ENCODE data around the gene ENDOU. TPM values are rescaled to one million over a fixed set of nuclear protein-coding genes. Genes with fewer than 3 reads are reported as not detected.

Gene ENDOU
- total RNA-seq, 1 experiment from 2014 or later: 0.43 TPM

GRCh38 chr12:47741340-47741703 is 16.0 kb upstream of the ENDOU start:
- intact Hi-C loops (cut with micrococcal nuclease; ENCODE audit: unreplicated experiment): no loop called here
- no peak for TF ChIP-seq CTCF (IDR thresholded peaks at IDR 0.05; ENCODE audit: insufficient read depth in 1 of 2, low read depth in 1 of 2, low read length in 1 of 2, severe bottlenecking in 1 of 2, unreplicated experiment in 1 of 2)
- POLR2A ChIA-PET: no interaction called here

GRCh38 chr12:47740606-47741339 is 15.5 kb upstream of the ENDOU start:
- CTCF ChIA-PET: interaction anchor here (0.7 to 6.1 kb wide), 9 partner anchors 9 to 198 kb away, joined by 3 to 171 read pairs (median 5); partner anchors contain the start of gene SLC48A1
- POLR2A ChIA-PET: no interaction called here

More at GRCh38 chr12:47741340-47741703, 16.0 kb upstream of the ENDOU start:
- H3K27me3 Mint-ChIP-seq (ENCODE audit: insufficient read depth, unreplicated experiment): no peaks in the 10 kb centered on the region
- no peaks in the 10 kb centered on the region for H3K9me3 ChIP-seq
- no peaks in the 10 kb centered on the region for H3K36me3 ChIP-seq (ENCODE audit: control insufficient read depth, insufficient read depth, low read length)
- H3K36me3 Mint-ChIP-seq (ENCODE audit: insufficient read depth, unreplicated experiment): no peaks in the 10 kb centered on the region
- H3K4me1 ChIP-seq: peaks cover 5% of the 10 kb centered on the region; the same call in 1 of the 2 replicates
- no peaks in the 10 kb centered on the region for H3K9me3 Mint-ChIP-seq (ENCODE audit: unreplicated experiment)
- BruUV-seq (replicated peaks): no TSS peak
- H3K4me3 Mint-ChIP-seq (ENCODE audit: unreplicated experiment): no peak overlapping the region
- no peaks in the 10 kb centered on the region for H3K27me3 ChIP-seq (replicated peaks; ENCODE audit: control insufficient read depth, insufficient read depth, low read length)
- no peak overlapping the region for H3K27ac Mint-ChIP-seq (ENCODE audit: unreplicated experiment)
- H3K4me3 ChIP-seq (ENCODE audit: low read depth, low read length): no peak overlapping the region
- DNase-seq: no peak
- CTCF ChIA-PET: interaction anchor here (0.7 to 6.1 kb wide), 11 partner anchors 10 to 198 kb away, joined by 3 to 171 read pairs (median 5); partner anchors contain the start of genes RAPGEF3 and SLC48A1
- peaks cover 18% of the 10 kb centered on the region for H3K4me1 Mint-ChIP-seq (ENCODE audit: low read depth, unreplicated experiment)

GRCh38 chr12:47739979-47740378 is 14.7 kb upstream of the ENDOU start:
- Histone ChIP-seq H3K4me3 (ENCODE audit: low read depth, low read length) (no peak overlapping the region), H3K36me3 (ENCODE audit: control insufficient read depth, insufficient read depth, low read length) (no peaks in the 10 kb centered on the region), H3K9me3 (no peaks in the 10 kb centered on the region), H3K27me3 (replicated peaks; ENCODE audit: control insufficient read depth, insufficient read depth, low read length) (no peaks in the 10 kb centered on the region), H3K4me1 (peaks cover 2% of the 10 kb centered on the region; the same call in 1 of the 2 replicates)
- no peak for TF ChIP-seq CTCF (IDR thresholded peaks at IDR 0.05; ENCODE audit: insufficient read depth in 1 of 2, low read depth in 1 of 2, low read length in 1 of 2, severe bottlenecking in 1 of 2, unreplicated experiment in 1 of 2)
- H3K9me3 Mint-ChIP-seq (ENCODE audit: unreplicated experiment): no peaks in the 10 kb centered on the region
- no TSS peak for BruUV-seq (replicated peaks)
- no peak for DNase-seq
- peaks cover 4% of the 10 kb centered on the region for H3K36me3 Mint-ChIP-seq (ENCODE audit: insufficient read depth, unreplicated experiment)
- H3K4me3 Mint-ChIP-seq (ENCODE audit: unreplicated experiment): no peak overlapping the region
- POLR2A ChIA-PET: no interaction called here
- no peaks in the 10 kb centered on the region for H3K27me3 Mint-ChIP-seq (ENCODE audit: insufficient read depth, unreplicated experiment)
- H3K27ac Mint-ChIP-seq (ENCODE audit: unreplicated experiment): no peak overlapping the region
- peaks cover 14% of the 10 kb centered on the region for H3K4me1 Mint-ChIP-seq (ENCODE audit: low read depth, unreplicated experiment)
- CTCF ChIA-PET: interaction anchor here (1.1 to 6.1 kb wide), 4 partner anchors 14 to 36 kb away, joined by 3 to 155 read pairs (median 4); no protein-coding TSS in a partner anchor
- intact Hi-C loops (cut with micrococcal nuclease; ENCODE audit: unreplicated experiment): no loop called here

More at GRCh38 chr12:47740606-47741339, 15.5 kb upstream of the ENDOU start:
- no TSS peak for BruUV-seq (replicated peaks)
- Histone ChIP-seq H3K9me3 (no peaks in the 10 kb centered on the region), H3K27me3 (replicated peaks; ENCODE audit: control insufficient read depth, insufficient read depth, low read length) (no peaks in the 10 kb centered on the region), H3K4me1 (peaks cover 5% of the 10 kb centered on the region; the same call in 1 of the 2 replicates), H3K36me3 (ENCODE audit: control insufficient read depth, insufficient read depth, low read length) (no peaks in the 10 kb centered on the region), H3K4me3 (ENCODE audit: low read depth, low read length) (no peak overlapping the region)
- intact Hi-C loops (cut with micrococcal nuclease; ENCODE audit: unreplicated experiment): no loop called here
- no peak for DNase-seq
- Mint-ChIP-seq H3K9me3 (ENCODE audit: unreplicated experiment) (no peaks in the 10 kb centered on the region), H3K4me1 (ENCODE audit: low read depth, unreplicated experiment) (peaks cover 18% of the 10 kb centered on the region), H3K27ac (ENCODE audit: unreplicated experiment) (no peak overlapping the region), H3K4me3 (ENCODE audit: unreplicated experiment) (no peak overlapping the region), H3K27me3 (ENCODE audit: insufficient read depth, unreplicated experiment) (no peaks in the 10 kb centered on the region), H3K36me3 (ENCODE audit: insufficient read depth, unreplicated experiment) (no peaks in the 10 kb centered on the region)
- TF ChIP-seq CTCF (IDR thresholded peaks at IDR 0.05; ENCODE audit: insufficient read depth in 1 of 2, low read depth in 1 of 2, low read length in 1 of 2, severe bottlenecking in 1 of 2, unreplicated experiment in 1 of 2): no peak
